ENCODE results near the gene ARHGAP25.

ARHGAP25 gene

GRCh38 chr2:68742626-68743415 lies 8.2 kb downstream of the ARHGAP25 start:
- no peak for TF ChIP-seq GATA3 (IDR thresholded peaks at IDR 0.05; ENCODE audit: low read depth, low read length)

- TF ChIP-seq GATA3 (IDR thresholded peaks at IDR 0.05; ENCODE audit: low read depth, low read length) (no peak), GATA2 (IDR thresholded peaks at IDR 0.05; ENCODE audit: low read depth, low read length) (no peak)
These were observed 8.9 kb downstream of the ARHGAP25 start for GRCh38 chr2:68743531-68743930.

GRCh38 chr2:68744366-68744912 lies 9.8 kb downstream of the ARHGAP25 start:
- TF ChIP-seq GATA2 (IDR thresholded peaks at IDR 0.05; ENCODE audit: low read depth, low read length) (no peak), GATA3 (IDR thresholded peaks at IDR 0.05; ENCODE audit: low read depth, low read length) (no peak)

- TF ChIP-seq GATA2 (IDR thresholded peaks at IDR 0.05; ENCODE audit: low read depth, low read length) (no peak), GATA3 (IDR thresholded peaks at IDR 0.05; ENCODE audit: low read depth, low read length) (no peak)
These were observed 10.4 kb downstream of the ARHGAP25 start for GRCh38 chr2:68745006-68745405.

GRCh38 chr2:68746408-68746807 lies 11.8 kb downstream of the ARHGAP25 start:
- TF ChIP-seq GATA3 (IDR thresholded peaks at IDR 0.05; ENCODE audit: low read depth, low read length) (no peak), GATA2 (IDR thresholded peaks at IDR 0.05; ENCODE audit: low read depth, low read length) (no peak)

- TF ChIP-seq GATA2 (IDR thresholded peaks at IDR 0.05; ENCODE audit: low read depth, low read length), result no peak
- TF ChIP-seq GATA3 (IDR thresholded peaks at IDR 0.05; ENCODE audit: low read depth, low read length), result no peak
These were observed 12.8 kb downstream of the ARHGAP25 start for GRCh38 chr2:68747413-68747812.

- no peak for TF ChIP-seq GATA2 (IDR thresholded peaks at IDR 0.05; ENCODE audit: low read depth, low read length)
These were observed 13.3 kb downstream of the ARHGAP25 start for GRCh38 chr2:68747900-68748299.

- TF ChIP-seq GATA3 (IDR thresholded peaks at IDR 0.05; ENCODE audit: low read depth, low read length) (no peak), GATA2 (IDR thresholded peaks at IDR 0.05; ENCODE audit: low read depth, low read length) (no peak)
These were observed 14.0 kb downstream of the ARHGAP25 start for GRCh38 chr2:68748568-68748967.

- TF ChIP-seq GATA2 (IDR thresholded peaks at IDR 0.05; ENCODE audit: low read depth, low read length), result no peak
These were observed 14.7 kb downstream of the ARHGAP25 start for GRCh38 chr2:68749345-68749744.

GRCh38 chr2:68750592-68751396 lies 16.2 kb downstream of the ARHGAP25 start:
- no peak for TF ChIP-seq GATA3 (IDR thresholded peaks at IDR 0.05; ENCODE audit: low read depth, low read length)
- no peak for TF ChIP-seq GATA2 (IDR thresholded peaks at IDR 0.05; ENCODE audit: low read depth, low read length)

GRCh38 chr2:68751397-68752339 lies 17.1 kb downstream of the ARHGAP25 start:
- TF ChIP-seq GATA2 (IDR thresholded peaks at IDR 0.05; ENCODE audit: low read depth, low read length) (no peak), GATA3 (IDR thresholded peaks at IDR 0.05; ENCODE audit: low read depth, low read length) (no peak)

GRCh38 chr2:68753318-68753717 lies 18.7 kb downstream of the ARHGAP25 start:
- TF ChIP-seq GATA3 (IDR thresholded peaks at IDR 0.05; ENCODE audit: low read depth, low read length) (no peak), GATA2 (IDR thresholded peaks at IDR 0.05; ENCODE audit: low read depth, low read length) (no peak)

- TF ChIP-seq GATA2 (IDR thresholded peaks at IDR 0.05; ENCODE audit: low read depth, low read length), result no peak
- TF ChIP-seq GATA3 (IDR thresholded peaks at IDR 0.05; ENCODE audit: low read depth, low read length), result no peak
These were observed 20.5 kb downstream of the ARHGAP25 start for GRCh38 chr2:68755071-68755470.

GRCh38 chr2:68756178-68756577 lies 21.6 kb downstream of the ARHGAP25 start:
- TF ChIP-seq GATA2 (IDR thresholded peaks at IDR 0.05; ENCODE audit: low read depth, low read length) (no peak), GATA3 (IDR thresholded peaks at IDR 0.05; ENCODE audit: low read depth, low read length) (no peak)

Data from SH-SY5Y (cell line).